ENCODE data around the gene RNASE4.

DNA sequence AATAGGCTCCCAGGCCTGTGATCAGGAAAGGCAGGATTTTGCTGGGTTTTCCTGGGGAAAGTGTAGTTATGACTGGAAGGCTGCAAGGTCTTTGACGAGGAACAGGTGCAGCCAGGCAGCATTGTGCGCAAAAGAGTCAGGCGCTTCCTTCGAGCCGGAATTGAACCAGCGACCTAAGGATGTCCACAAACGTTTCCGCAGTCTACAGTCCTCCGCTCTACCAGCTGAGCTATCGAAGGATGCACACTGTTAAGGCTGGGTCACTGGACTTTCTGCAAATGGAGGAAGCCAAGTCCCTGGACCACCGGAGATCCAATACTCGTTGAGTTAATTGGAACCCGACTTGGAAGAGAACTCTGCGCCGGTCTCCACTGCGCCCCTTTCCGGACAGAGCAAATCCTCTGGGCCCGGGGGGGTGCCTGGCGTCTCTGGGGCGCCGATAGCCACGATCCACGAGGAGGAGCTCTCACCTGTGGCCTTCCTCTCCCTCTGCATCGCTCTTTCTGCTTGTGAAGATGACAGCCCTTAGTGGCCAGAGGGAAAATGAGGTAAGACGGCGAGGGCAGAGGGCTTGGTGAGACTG lies 24.5 kb upstream of the RNASE4 start:
- TF ChIP-seq, protein P1, sequence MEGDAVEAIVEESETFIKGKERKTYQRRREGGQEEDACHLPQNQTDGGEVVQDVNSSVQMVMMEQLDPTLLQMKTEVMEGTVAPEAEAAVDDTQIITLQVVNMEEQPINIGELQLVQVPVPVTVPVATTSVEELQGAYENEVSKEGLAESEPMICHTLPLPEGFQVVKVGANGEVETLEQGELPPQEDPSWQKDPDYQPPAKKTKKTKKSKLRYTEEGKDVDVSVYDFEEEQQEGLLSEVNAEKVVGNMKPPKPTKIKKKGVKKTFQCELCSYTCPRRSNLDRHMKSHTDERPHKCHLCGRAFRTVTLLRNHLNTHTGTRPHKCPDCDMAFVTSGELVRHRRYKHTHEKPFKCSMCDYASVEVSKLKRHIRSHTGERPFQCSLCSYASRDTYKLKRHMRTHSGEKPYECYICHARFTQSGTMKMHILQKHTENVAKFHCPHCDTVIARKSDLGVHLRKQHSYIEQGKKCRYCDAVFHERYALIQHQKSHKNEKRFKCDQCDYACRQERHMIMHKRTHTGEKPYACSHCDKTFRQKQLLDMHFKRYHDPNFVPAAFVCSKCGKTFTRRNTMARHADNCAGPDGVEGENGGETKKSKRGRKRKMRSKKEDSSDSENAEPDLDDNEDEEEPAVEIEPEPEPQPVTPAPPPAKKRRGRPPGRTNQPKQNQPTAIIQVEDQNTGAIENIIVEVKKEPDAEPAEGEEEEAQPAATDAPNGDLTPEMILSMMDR (IDR thresholded peaks at IDR 0.05; ENCODE audit: extremely low read depth in 1 of 2, insufficient read depth in 1 of 2, low read depth in 1 of 2, low read length in 2 of 2): no peak
- no peak for TF ChIP-seq MYC (IDR thresholded peaks at IDR 0.05; ENCODE audit: low read depth, low read length)
- TF ChIP-seq POLR2A (IDR thresholded peaks at IDR 0.05; ENCODE audit: low read depth, low read length): no peak
- TF ChIP-seq POLR2AphosphoS5 (IDR thresholded peaks at IDR 0.05; ENCODE audit: insufficient read depth, low read depth, low read length): no peak
- no peak for TF ChIP-seq JUN (IDR thresholded peaks at IDR 0.05; ENCODE audit: borderline replicate concordance, insufficient read depth, insufficient read length, low read depth)
- no peak for TF ChIP-seq EZH2 (IDR thresholded peaks at IDR 0.05; ENCODE audit: borderline replicate concordance, low read depth, low read length, severe bottlenecking)
- TF ChIP-seq, protein P2, sequence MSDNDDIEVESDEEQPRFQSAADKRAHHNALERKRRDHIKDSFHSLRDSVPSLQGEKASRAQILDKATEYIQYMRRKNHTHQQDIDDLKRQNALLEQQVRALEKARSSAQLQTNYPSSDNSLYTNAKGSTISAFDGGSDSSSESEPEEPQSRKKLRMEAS (IDR thresholded peaks at IDR 0.05; ENCODE audit: insufficient read depth, insufficient read length): no peak
- no peak for TF ChIP-seq FOS (IDR thresholded peaks at IDR 0.05; ENCODE audit: borderline replicate concordance, insufficient read depth, low read length)
